Measurements from ENCODE around the gene SV2B. TPM values are rescaled to one million over a fixed set of nuclear protein-coding genes. Genes with fewer than 3 reads are reported as not detected.

The SV2B gene
- total and polyA plus RNA-seq, 2 donors from 2014 or later, result 0.17 to 3.9 TPM

- H3K27me3 ChIP-seq (ENCODE audit: control insufficient read depth, insufficient read depth, low read length), result no peaks in the 10 kb centered on the region
- H3K9ac ChIP-seq (ENCODE audit: low read length in 3 of 3), result no peak overlapping the region
- DNase-seq, result no peak
- H3K36me3 ChIP-seq (ENCODE audit: control insufficient read depth in 2 of 3, insufficient read depth in 3 of 3, low read length in 3 of 3), result no peaks in the 10 kb centered on the region
- H3K27ac ChIP-seq (ENCODE audit: low read depth in 2 of 2, low read length in 2 of 2), result no peak overlapping the region
- intact Hi-C loops (cut with DNase I), result no loop called here
- no peak for FAIRE-seq
- H3K4me1 ChIP-seq (ENCODE audit: control insufficient read depth in 2 of 3, insufficient read depth in 2 of 3, low read depth in 1 of 3, low read length in 3 of 3), result no peaks in the 10 kb centered on the region
- TF ChIP-seq CTCF (IDR thresholded peaks at IDR 0.05; ENCODE audit: borderline replicate concordance, extremely low read depth, insufficient read depth), result no peak
- no peak overlapping the region for H3K4me3 ChIP-seq (ENCODE audit: low read length in 3 of 3)
- H3K9me3 ChIP-seq (ENCODE audit: control insufficient read depth in 2 of 3, insufficient read depth in 1 of 3, low read length in 3 of 3), result no peaks in the 10 kb centered on the region
Observed at GRCh38 chr15:91199511-91199910, 99.5 kb downstream of the SV2B start.

GRCh38 chr15:91200101-91200754 lies 100.2 kb downstream of the SV2B start:
- Histone ChIP-seq H3K27ac (ENCODE audit: low read depth in 2 of 2, low read length in 2 of 2) (no peak overlapping the region), H3K27me3 (ENCODE audit: control insufficient read depth, insufficient read depth, low read length) (no peaks in the 10 kb centered on the region), H3K9ac (ENCODE audit: low read length in 3 of 3) (no peak overlapping the region), H3K4me3 (ENCODE audit: low read length in 3 of 3) (no peak overlapping the region), H3K4me1 (ENCODE audit: control insufficient read depth in 2 of 3, insufficient read depth in 2 of 3, low read depth in 1 of 3, low read length in 3 of 3) (no peaks in the 10 kb centered on the region), H3K36me3 (ENCODE audit: control insufficient read depth in 2 of 3, insufficient read depth in 3 of 3, low read length in 3 of 3) (no peaks in the 10 kb centered on the region), H3K9me3 (ENCODE audit: control insufficient read depth in 2 of 3, insufficient read depth in 1 of 3, low read length in 3 of 3) (no peaks in the 10 kb centered on the region)
- no peak for TF ChIP-seq CTCF (IDR thresholded peaks at IDR 0.05; ENCODE audit: borderline replicate concordance, extremely low read depth, insufficient read depth)
- intact Hi-C loops (cut with DNase I), result no loop called here
- FAIRE-seq (no peak), DNase-seq (no peak)

GRCh38 chr15:91202510-91203102 lies 102.5 kb downstream of the SV2B start:
- Histone ChIP-seq H3K9me3 (ENCODE audit: control insufficient read depth in 2 of 3, insufficient read depth in 1 of 3, low read length in 3 of 3) (no peaks in the 10 kb centered on the region), H3K27me3 (ENCODE audit: control insufficient read depth, insufficient read depth, low read length) (no peaks in the 10 kb centered on the region), H3K4me1 (ENCODE audit: control insufficient read depth in 2 of 3, insufficient read depth in 2 of 3, low read depth in 1 of 3, low read length in 3 of 3) (no peaks in the 10 kb centered on the region), H3K9ac (ENCODE audit: low read length in 3 of 3) (no peak overlapping the region), H3K36me3 (ENCODE audit: control insufficient read depth in 2 of 3, insufficient read depth in 3 of 3, low read length in 3 of 3) (no peaks in the 10 kb centered on the region), H3K4me3 (ENCODE audit: low read length in 3 of 3) (no peak overlapping the region), H3K27ac (ENCODE audit: low read depth in 2 of 2, low read length in 2 of 2) (no peak overlapping the region)
- TF ChIP-seq CTCF (IDR thresholded peaks at IDR 0.05; ENCODE audit: borderline replicate concordance, extremely low read depth, insufficient read depth), result no peak
- no peak for DNase-seq
- intact Hi-C loops (cut with DNase I), result no loop called here
- FAIRE-seq, result no peak
